DND-41 (cell line): ENCODE measurements around the gene DGKB.

Experiments
- EZH2 ChIP-seq: IDR thresholded peaks from 3 replicates; pipeline ENCODE4 v1.6.1; 2012; ENCODE audit warnings: borderline replicate concordance, low read depth, mild to moderate bottlenecking, moderate library complexity, low read length, inconsistent platforms; ENCODE audit not compliant: severe bottlenecking
- TF ChIP-seq, protein P1 (sequence below): IDR thresholded peaks from 2 replicates; pipeline ENCODE4 v1.5.1; 2012; ENCODE audit warnings: borderline replicate concordance, low read length, moderate library complexity, mild to moderate bottlenecking; ENCODE audit not compliant: poor library complexity, severe bottlenecking; ENCODE audit errors: extremely low read depth

- TF ChIP-seq, protein P1, sequence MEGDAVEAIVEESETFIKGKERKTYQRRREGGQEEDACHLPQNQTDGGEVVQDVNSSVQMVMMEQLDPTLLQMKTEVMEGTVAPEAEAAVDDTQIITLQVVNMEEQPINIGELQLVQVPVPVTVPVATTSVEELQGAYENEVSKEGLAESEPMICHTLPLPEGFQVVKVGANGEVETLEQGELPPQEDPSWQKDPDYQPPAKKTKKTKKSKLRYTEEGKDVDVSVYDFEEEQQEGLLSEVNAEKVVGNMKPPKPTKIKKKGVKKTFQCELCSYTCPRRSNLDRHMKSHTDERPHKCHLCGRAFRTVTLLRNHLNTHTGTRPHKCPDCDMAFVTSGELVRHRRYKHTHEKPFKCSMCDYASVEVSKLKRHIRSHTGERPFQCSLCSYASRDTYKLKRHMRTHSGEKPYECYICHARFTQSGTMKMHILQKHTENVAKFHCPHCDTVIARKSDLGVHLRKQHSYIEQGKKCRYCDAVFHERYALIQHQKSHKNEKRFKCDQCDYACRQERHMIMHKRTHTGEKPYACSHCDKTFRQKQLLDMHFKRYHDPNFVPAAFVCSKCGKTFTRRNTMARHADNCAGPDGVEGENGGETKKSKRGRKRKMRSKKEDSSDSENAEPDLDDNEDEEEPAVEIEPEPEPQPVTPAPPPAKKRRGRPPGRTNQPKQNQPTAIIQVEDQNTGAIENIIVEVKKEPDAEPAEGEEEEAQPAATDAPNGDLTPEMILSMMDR: no peak
- no peak for TF ChIP-seq EZH2
Observed at GRCh38 chr7:14419531-14419930, 483.0 kb downstream of the DGKB start.
